Glutamatergic neuron (in vitro differentiated cells): ENCODE data around the gene ARHGAP4. TPM values are rescaled to one million over a fixed set of nuclear protein-coding genes. Genes with fewer than 3 reads are reported as not detected.

Experiments
- DNase-seq: peaks from one replicate; pipeline ENCODE4 v3.0.0; 2022
- H3K27ac Mint-ChIP-seq: one replicate; pipeline ENCODE4 v1.8.0; 2020; ENCODE audit warnings: mild to moderate bottlenecking, mixed read lengths, inconsistent platforms; ENCODE audit not compliant: unreplicated experiment
- H3K27me3 Mint-ChIP-seq: one replicate; pipeline ENCODE4 v1.8.0; 2020; ENCODE audit warnings: mild to moderate bottlenecking, moderate library complexity, mixed read lengths, inconsistent platforms; ENCODE audit not compliant: unreplicated experiment
- H3K36me3 Mint-ChIP-seq: one replicate; pipeline ENCODE4 v1.8.0; 2020; ENCODE audit warnings: mild to moderate bottlenecking, mixed read lengths, inconsistent platforms; ENCODE audit not compliant: unreplicated experiment
- H3K4me1 Mint-ChIP-seq: one replicate; pipeline ENCODE4 v1.8.0; 2020; ENCODE audit warnings: mild to moderate bottlenecking, low read depth, mixed read lengths, inconsistent platforms; ENCODE audit not compliant: unreplicated experiment
- H3K4me3 Mint-ChIP-seq: one replicate; pipeline ENCODE4 v1.8.0; 2020; ENCODE audit warnings: mild to moderate bottlenecking, mixed read lengths, inconsistent platforms; ENCODE audit not compliant: unreplicated experiment
- H3K9me3 Mint-ChIP-seq: one replicate; pipeline ENCODE4 v1.8.0; 2020; ENCODE audit warnings: mild to moderate bottlenecking, moderate library complexity, mixed read lengths, inconsistent platforms; ENCODE audit not compliant: unreplicated experiment
- total RNA-seq: library from RNA; stranded (reverse); fragmentation: NEBNext Ultra II Directional; extraction: Animal tissue kit (Norgen Biotek cat#: 25700); gene quantifications from one replicate; pipeline ENCODE4 v1.2.1, GENCODE V29; 2021; ENCODE audit not compliant: unreplicated experiment
- TF ChIP-seq, protein P1 (sequence below): fragments of 200-600 bp; sonication (generic); IDR thresholded peaks from one replicate; pipeline ENCODE4 v1.5.0; 2021; ENCODE audit not compliant: partially characterized antibody, unreplicated experiment

The ARHGAP4 gene
- total RNA-seq, 1 donor from 2014 or later = 33.5 TPM

DNA sequence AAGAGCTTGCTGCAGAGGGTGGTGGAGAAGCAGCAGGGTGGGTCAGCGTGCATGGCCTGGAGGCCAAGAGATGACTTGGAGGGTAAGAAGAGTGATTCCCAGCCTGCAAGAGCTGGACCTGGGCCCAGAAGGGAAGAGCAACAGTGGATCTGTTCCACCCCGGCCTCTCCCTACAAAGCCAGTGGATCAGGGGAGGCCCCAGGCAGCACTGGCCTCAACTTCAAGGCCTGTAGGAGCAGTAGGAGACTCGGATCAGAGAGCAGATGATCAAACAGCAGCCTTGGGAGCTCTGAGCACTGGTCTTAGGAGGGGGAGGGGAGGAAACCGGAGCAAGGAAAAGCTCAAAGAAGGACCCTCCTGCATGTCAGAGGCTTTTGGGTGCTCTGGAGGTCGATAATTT is 47.7 kb downstream of the ARHGAP4 start:
- H3K27ac Mint-ChIP-seq = peak overlapping the region; percentile 99
- peaks cover 22% of the 10 kb centered on the region for H3K4me1 Mint-ChIP-seq
- TF ChIP-seq, protein P1, sequence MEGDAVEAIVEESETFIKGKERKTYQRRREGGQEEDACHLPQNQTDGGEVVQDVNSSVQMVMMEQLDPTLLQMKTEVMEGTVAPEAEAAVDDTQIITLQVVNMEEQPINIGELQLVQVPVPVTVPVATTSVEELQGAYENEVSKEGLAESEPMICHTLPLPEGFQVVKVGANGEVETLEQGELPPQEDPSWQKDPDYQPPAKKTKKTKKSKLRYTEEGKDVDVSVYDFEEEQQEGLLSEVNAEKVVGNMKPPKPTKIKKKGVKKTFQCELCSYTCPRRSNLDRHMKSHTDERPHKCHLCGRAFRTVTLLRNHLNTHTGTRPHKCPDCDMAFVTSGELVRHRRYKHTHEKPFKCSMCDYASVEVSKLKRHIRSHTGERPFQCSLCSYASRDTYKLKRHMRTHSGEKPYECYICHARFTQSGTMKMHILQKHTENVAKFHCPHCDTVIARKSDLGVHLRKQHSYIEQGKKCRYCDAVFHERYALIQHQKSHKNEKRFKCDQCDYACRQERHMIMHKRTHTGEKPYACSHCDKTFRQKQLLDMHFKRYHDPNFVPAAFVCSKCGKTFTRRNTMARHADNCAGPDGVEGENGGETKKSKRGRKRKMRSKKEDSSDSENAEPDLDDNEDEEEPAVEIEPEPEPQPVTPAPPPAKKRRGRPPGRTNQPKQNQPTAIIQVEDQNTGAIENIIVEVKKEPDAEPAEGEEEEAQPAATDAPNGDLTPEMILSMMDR = no peak
- H3K9me3 Mint-ChIP-seq = peaks cover 22% of the 10 kb centered on the region
- H3K36me3 Mint-ChIP-seq = peaks cover 4% of the 10 kb centered on the region
- H3K27me3 Mint-ChIP-seq = peaks cover 24% of the 10 kb centered on the region
- DNase-seq = no peak
- H3K4me3 Mint-ChIP-seq = peak overlapping the region; percentile 91

DNA sequence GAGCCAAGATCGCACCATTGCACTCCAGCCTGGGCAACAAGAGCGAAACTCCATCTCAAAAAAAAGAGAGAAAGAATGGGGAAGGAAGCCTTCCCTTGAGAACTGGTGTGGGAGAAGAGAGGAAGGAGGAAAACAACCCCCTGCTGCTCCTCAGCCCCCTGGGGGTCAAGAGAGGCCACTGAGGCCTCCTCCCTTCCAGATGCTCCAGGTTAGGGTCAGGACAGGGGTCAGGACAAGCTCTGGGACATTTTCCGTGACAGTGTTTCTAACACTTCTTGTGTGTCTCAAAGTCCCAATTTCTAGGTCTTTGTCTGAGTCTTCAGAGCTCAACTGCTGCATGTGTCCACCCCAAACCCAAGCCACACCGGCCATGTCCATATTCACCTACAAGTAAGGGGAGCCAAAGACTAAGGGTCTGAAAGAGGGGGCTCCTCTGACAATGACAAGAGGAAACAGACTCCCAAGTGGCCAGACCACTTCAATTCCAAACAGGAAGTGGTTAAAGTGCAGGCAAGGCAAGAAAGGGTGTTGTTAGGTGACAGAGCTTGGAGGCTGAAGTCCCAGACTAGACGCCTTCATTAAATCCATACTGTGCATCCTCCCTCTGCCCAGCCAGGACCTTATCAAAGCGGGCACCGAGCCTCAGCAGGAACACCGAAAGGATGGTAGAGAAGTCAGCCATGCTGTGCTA is 48.3 kb downstream of the ARHGAP4 start:
- DNase-seq = no peak
- peaks cover 4% of the 10 kb centered on the region for H3K36me3 Mint-ChIP-seq
- H3K9me3 Mint-ChIP-seq = peaks cover 22% of the 10 kb centered on the region
- H3K27me3 Mint-ChIP-seq = peaks cover 27% of the 10 kb centered on the region
- H3K4me1 Mint-ChIP-seq = peaks cover 23% of the 10 kb centered on the region
- TF ChIP-seq, protein P1 = no peak
- peak overlapping the region; percentile 99 for H3K27ac Mint-ChIP-seq
- peak overlapping the region; percentile 91 for H3K4me3 Mint-ChIP-seq

DNA sequence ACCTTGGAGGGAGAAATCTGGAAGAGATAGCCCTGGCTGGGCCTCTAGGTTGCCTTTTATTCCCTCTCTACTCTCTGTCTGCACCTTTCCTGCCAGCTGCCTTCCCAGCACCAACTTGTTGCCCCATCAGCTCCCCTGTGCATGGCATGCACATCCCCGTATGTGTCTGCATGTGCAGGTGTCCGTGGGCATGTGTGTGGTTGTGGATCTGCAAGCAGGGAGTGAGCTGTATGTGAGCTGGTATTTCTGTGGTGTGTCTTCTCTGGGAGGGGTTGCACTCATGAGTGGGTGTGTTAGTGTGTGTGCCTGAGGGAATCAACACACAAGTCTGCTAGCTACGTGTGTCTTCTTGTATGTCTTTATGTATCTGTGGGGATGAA is 50.0 kb downstream of the ARHGAP4 start:
- H3K4me3 Mint-ChIP-seq = peak overlapping the region; percentile 86

DNA sequence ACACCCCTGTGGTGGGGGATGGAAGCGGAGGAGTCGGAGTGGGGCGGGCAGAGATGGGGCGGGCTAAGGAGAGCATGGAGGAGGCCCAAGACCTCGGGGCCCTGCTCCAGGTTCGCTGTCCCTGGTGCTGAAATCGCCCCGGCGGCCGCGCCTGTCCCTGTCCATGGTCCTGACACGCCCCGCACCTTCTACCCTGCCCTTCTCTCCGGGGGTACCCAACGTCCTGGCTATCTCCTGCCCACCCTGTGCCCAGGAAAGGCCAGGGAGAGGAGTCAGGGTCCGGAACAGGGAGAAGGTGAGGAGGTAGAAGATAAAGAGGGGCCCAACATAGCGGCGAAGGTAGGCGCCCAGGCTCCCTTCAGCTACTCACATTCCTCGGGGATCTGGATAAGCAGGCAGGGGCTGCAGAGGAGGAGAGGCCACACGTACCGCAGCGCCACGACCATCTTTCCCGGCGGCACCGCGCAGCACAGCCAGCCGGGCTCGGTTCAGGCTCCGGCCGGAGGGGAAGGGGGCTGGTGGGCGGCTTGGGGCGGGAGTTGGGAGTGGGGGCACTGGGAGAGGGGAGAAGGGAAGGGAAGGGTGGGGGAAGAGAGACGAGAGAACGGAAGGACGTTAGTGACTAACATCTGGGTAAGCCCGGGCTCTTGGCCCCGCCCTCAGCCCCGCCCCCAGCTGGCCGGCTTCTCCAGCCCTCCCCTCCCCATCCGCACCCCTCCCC is 50.5 kb downstream of the ARHGAP4 start:
- TF ChIP-seq, protein P1 = no peak
- Mint-ChIP-seq H3K9me3 (peaks cover 19% of the 10 kb centered on the region), H3K4me1 (peaks cover 30% of the 10 kb centered on the region), H3K4me3 (peak overlapping the region; percentile 90), H3K27me3 (peaks cover 34% of the 10 kb centered on the region), H3K36me3 (peaks cover 4% of the 10 kb centered on the region), H3K27ac (no peak overlapping the region)
- peak; percentile 53 for DNase-seq

More for the DNA sequence above, 50.0 kb downstream of the ARHGAP4 start:
- H3K9me3 Mint-ChIP-seq = peaks cover 20% of the 10 kb centered on the region
- DNase-seq = no peak
- TF ChIP-seq, protein P1 = no peak
- peak overlapping the region; percentile 76 for H3K27ac Mint-ChIP-seq
- H3K36me3 Mint-ChIP-seq = peaks cover 4% of the 10 kb centered on the region
- peaks cover 28% of the 10 kb centered on the region for H3K4me1 Mint-ChIP-seq
- H3K27me3 Mint-ChIP-seq = peaks cover 33% of the 10 kb centered on the region
